HUES6 (cell line): ENCODE measurements around the gene TBXT.
"Not testable (repeated sequence)": the region's sequence is repeated elsewhere in the genome, so short reads cannot be mapped to it uniquely, and the experiment has no call there.

ENCODE experiments used
- H3K27ac ChIP-seq: 2 replicates; pipeline ENCODE4 v1.7.0; 2013; ENCODE audit warnings: low read depth, mild to moderate bottlenecking, low read length, inconsistent platforms
- H3K27me3 ChIP-seq: 2 replicates; pipeline ENCODE4 v1.6.1; 2013; ENCODE audit warnings: low read length; ENCODE audit not compliant: control insufficient read depth, insufficient read depth
- H3K36me3 ChIP-seq: 2 replicates; pipeline ENCODE4 v1.6.1; 2013; ENCODE audit warnings: low read length; ENCODE audit not compliant: control insufficient read depth, insufficient read depth
- H3K4me1 ChIP-seq: 2 replicates; pipeline ENCODE4 v1.6.1; 2013; ENCODE audit warnings: low read length; ENCODE audit not compliant: control insufficient read depth, insufficient read depth
- H3K4me3 ChIP-seq: 2 replicates; pipeline ENCODE4 v1.5.1; 2013; ENCODE audit warnings: low read depth, low read length
- H3K9ac ChIP-seq: one replicate; pipeline ENCODE4 v1.6.1; 2013; ENCODE audit warnings: mild to moderate bottlenecking, low read length
- H3K9me3 ChIP-seq: 2 replicates; pipeline ENCODE4 v1.6.1; 2013; ENCODE audit warnings: low read depth, low read length; ENCODE audit not compliant: control insufficient read depth, insufficient read depth

The TBXT gene

DNA sequence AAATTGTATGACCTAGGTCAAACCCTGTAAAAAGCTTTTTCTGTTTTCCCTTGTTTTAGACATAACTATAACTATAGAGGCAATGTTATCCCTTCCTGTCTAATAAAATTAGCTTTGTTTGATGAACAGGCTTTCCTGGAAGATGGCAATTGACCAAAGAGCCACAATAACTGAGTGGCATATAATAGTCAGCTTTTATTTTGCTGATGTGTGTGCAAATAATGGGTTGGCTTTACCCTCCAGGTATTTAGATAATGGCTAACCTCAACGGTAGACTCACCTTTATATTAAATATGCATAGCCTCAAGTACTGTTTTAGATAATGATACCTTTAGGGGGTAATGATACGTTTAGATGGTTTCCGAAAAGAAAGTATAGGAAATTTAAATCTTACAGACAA, 15.0 kb downstream of the TBXT start:
- Histone ChIP-seq H3K27ac (no peak overlapping the region), H3K4me1 (no peaks in the 10 kb centered on the region), H3K36me3 (no peaks in the 10 kb centered on the region), H3K27me3 (no peaks in the 10 kb centered on the region), H3K9me3 (peaks cover 20% of the 10 kb centered on the region; the same call in 1 of the 2 replicates), H3K4me3 (no peak overlapping the region), H3K9ac (no peak overlapping the region)

GRCh38 chr6:166151798-166152197, 15.9 kb downstream of the TBXT start:
- no peaks in the 10 kb centered on the region for H3K27me3 ChIP-seq
- H3K4me1 ChIP-seq, result no peaks in the 10 kb centered on the region
- no peak overlapping the region for H3K27ac ChIP-seq
- H3K4me3 ChIP-seq, result no peak overlapping the region
- no peaks in the 10 kb centered on the region for H3K36me3 ChIP-seq
- peaks cover 20% of the 10 kb centered on the region; the same call in 1 of the 2 replicates for H3K9me3 ChIP-seq
- H3K9ac ChIP-seq, result no peak overlapping the region

GRCh38 chr6:166145751-166146150, 21.9 kb downstream of the TBXT start:
- H3K27me3 ChIP-seq, result no peaks in the 10 kb centered on the region
- H3K9me3 ChIP-seq, result peaks cover 20% of the 10 kb centered on the region; the same call in 1 of the 2 replicates

DNA sequence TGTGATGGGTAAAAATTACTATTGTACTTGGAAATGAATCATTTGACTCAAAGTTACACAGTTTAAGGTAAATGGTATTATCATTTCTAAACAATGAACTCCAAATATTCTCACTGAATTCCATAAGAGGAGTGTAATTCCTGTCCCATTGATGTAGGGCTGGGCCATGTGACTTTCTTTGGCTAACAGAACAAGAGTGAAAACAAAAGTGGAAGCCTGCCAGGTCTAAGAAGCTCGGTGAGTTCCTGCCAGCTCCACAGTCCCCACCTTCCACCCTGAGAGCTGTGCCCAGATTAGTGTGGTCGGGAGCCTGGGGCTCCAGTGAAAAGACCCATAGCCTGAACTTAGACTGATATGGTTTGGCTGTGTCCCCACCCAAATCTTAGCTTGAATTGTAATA, 24.6 kb downstream of the TBXT start:
- H3K4me1 ChIP-seq, result no peaks in the 10 kb centered on the region
- H3K27ac ChIP-seq, result no peak overlapping the region
- no peaks in the 10 kb centered on the region; the same call in 1 of the 2 replicates for H3K9me3 ChIP-seq
- H3K4me3 ChIP-seq, result no peak overlapping the region
- H3K9ac ChIP-seq, result no peak overlapping the region
- H3K27me3 ChIP-seq, result no peaks in the 10 kb centered on the region
- no peaks in the 10 kb centered on the region for H3K36me3 ChIP-seq

More at GRCh38 chr6:166145751-166146150, 21.9 kb downstream of the TBXT start:
- Histone ChIP-seq H3K4me1 (no peaks in the 10 kb centered on the region), H3K9ac (no peak overlapping the region), H3K27ac (no peak overlapping the region), H3K4me3 (no peak overlapping the region), H3K36me3 (no peaks in the 10 kb centered on the region)

DNA sequence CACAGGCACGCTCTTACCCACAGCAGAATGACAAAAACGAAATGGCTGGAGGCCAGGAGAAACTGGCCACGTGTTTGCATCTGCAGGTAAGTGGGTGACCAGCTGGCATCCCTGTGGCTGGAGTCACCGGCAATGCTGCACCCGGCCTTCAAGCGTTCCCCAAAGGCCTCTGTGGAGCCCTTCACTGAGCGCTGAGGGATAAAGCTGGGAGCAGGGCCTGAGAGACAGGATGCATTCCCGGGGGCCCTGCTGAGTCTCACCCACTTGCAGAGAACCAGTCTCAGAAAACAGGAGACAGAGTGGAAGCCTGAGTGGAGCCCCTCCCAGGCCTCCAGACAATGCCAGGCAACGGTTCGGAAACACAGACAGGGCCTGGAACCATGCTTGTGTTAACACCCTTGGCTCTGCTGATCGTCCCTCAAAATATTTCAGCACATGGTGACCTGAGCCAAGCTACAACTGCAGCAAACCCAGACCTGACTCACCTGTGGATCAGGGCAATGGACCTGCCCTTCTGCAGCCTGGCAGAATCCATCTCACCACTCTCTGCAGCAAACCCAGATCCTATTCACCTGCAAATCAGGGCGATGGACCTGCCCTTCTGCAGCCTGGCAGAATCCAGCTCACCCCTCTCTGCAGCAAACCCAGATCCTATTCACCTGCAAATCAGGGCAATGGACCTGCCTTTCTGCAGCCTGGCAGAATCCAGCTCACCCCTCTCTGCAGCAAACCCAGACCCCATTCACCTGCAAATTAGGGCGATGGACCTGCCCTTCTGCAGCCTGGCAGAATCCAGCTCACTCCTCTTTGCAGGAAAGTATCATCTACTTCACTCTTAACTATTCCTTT, 39.8 kb downstream of the TBXT start:
- H3K27ac ChIP-seq, result no peak overlapping the region
- no peaks in the 10 kb centered on the region for H3K36me3 ChIP-seq
- H3K4me3 ChIP-seq, result no peak overlapping the region
- H3K27me3 ChIP-seq, result no peaks in the 10 kb centered on the region
- H3K4me1 ChIP-seq, result peaks cover 7% of the 10 kb centered on the region
- no peaks in the 10 kb centered on the region for H3K9me3 ChIP-seq
- no peak overlapping the region for H3K9ac ChIP-seq

GRCh38 chr6:166123115-166123514, 44.5 kb downstream of the TBXT start:
- not testable (repeated sequence) for H3K9ac ChIP-seq, H3K4me1 ChIP-seq, H3K9me3 ChIP-seq, H3K4me3 ChIP-seq, H3K27me3 ChIP-seq, H3K36me3 ChIP-seq, H3K27ac ChIP-seq

GRCh38 chr6:166121726-166122125, 45.9 kb downstream of the TBXT start:
- no peak overlapping the region for H3K27ac ChIP-seq
- no peak overlapping the region for H3K9ac ChIP-seq
- H3K36me3 ChIP-seq, result no peaks in the 10 kb centered on the region
- H3K27me3 ChIP-seq, result no peaks in the 10 kb centered on the region
- no peak overlapping the region for H3K4me3 ChIP-seq
- H3K4me1 ChIP-seq, result no peaks in the 10 kb centered on the region
- no peaks in the 10 kb centered on the region for H3K9me3 ChIP-seq

DNA sequence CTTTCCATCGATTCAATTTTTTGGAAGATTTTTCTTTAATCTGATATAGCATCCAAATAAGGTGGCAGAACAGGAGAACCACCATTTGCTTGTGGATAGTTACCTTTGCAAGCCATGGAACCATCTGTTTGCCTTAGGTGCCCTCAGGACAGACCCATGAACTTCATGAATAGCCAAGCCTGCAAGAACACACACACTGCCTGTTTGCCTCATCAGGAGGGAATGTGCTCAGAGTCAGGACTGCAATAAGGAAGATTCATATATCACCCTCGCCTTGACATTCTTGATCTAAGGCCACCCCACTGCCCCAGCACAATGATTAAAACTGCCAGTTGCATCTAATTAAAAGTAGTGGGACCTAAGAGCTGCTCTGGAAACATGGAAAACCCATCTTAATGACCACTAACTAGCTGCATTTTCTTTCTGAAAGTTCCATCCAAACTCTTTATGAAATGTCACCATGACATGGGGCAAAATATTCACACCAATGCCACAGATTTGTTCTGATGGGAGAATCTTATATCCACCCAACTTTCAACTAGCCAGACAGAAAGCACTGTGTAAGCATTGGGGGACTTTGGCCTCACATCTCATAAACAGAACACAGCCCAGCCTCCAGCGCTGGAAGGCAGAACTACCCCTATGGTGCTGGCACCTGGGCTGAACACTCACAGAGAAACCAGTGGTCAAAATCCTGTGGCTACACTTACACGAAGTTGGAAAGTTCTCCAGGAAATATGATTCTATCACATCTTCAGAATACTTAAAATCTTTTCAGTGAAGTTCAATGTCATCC, 48.3 kb downstream of the TBXT start:
- Histone ChIP-seq H3K9me3 (peaks cover 9% of the 10 kb centered on the region; the same call in 1 of the 2 replicates), H3K4me3 (no peak overlapping the region), H3K27me3 (no peaks in the 10 kb centered on the region), H3K4me1 (no peaks in the 10 kb centered on the region), H3K36me3 (no peaks in the 10 kb centered on the region), H3K27ac (no peak overlapping the region), H3K9ac (no peak overlapping the region)

- H3K9ac ChIP-seq, result no peak overlapping the region
- no peaks in the 10 kb centered on the region for H3K27me3 ChIP-seq
- no peaks in the 10 kb centered on the region for H3K4me1 ChIP-seq
- H3K27ac ChIP-seq, result no peak overlapping the region
- H3K36me3 ChIP-seq, result no peaks in the 10 kb centered on the region
- no peak overlapping the region for H3K4me3 ChIP-seq
- H3K9me3 ChIP-seq, result peaks cover 11% of the 10 kb centered on the region; the same call in 1 of the 2 replicates
Observed at GRCh38 chr6:166115609-166116008, 52.0 kb downstream of the TBXT start.

DNA sequence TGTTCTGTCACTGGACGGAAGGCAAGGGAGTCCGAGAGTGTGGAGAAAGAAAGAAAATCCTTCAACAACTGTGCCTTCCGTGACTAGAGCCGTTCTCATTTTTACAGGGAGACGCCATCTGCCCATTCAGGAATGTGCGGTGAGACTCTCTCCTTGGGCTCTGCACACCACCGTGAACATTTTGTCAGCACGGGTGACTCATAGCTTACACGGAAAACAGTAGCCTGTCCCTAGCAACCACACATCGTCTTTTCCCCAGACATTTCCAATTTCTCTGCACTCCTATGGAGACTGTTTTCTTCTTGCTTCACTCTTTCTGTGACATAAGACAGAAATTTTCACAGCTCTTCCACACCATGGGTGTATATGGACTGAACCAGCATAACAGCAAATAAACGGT, 55.1 kb downstream of the TBXT start:
- Histone ChIP-seq H3K4me1 (no peaks in the 10 kb centered on the region), H3K36me3 (no peaks in the 10 kb centered on the region), H3K27me3 (no peaks in the 10 kb centered on the region), H3K9ac (no peak overlapping the region), H3K9me3 (peaks cover 11% of the 10 kb centered on the region; the same call in 1 of the 2 replicates), H3K27ac (no peak overlapping the region), H3K4me3 (no peak overlapping the region)

GRCh38 chr6:166109608-166110007, 58.0 kb downstream of the TBXT start:
- peaks cover 4% of the 10 kb centered on the region; the same call in 1 of the 2 replicates for H3K27me3 ChIP-seq
- H3K27ac ChIP-seq, result no peak overlapping the region
- no peaks in the 10 kb centered on the region for H3K36me3 ChIP-seq
- no peaks in the 10 kb centered on the region for H3K4me1 ChIP-seq
- H3K9ac ChIP-seq, result no peak overlapping the region
- H3K4me3 ChIP-seq, result no peak overlapping the region
- H3K9me3 ChIP-seq, result peaks cover 2% of the 10 kb centered on the region; the same call in 1 of the 2 replicates
